Lung (tissue), 12 donors: ENCODE data around the gene OR1J4. TPM values are rescaled to one million over a fixed set of nuclear protein-coding genes. Genes with fewer than 3 reads are reported as not detected.

Experiments
- ATAC-seq: fragments of 200-7000 bp; cut with Tn5 transposase; one replicate; pipeline ENCODE4 v1.9.1; 2020; ENCODE audit warnings: moderate number of reproducible peaks; ENCODE audit not compliant: insufficient read depth, low FRiP score
- DNase-seq, 3 donors: peaks; one replicate each; pipeline ENCODE4 v3.0.0-alpha.2; 2013 to 2017
- H3K27ac ChIP-seq, 2 donors: one replicate each; pipeline ENCODE4 v1.5.1; 2013; ENCODE audit warnings: mild to moderate bottlenecking in 2 of 2, moderate library complexity in 2 of 2, control low read depth in 1 of 2, inconsistent platforms in 1 of 2, low read depth in 1 of 2, low read length in 1 of 2
- H3K27me3 ChIP-seq, 3 donors: one replicate each; pipeline ENCODE4 v1.5.1; 2013; ENCODE audit warnings: low read length in 2 of 3; ENCODE audit not compliant: control insufficient read depth in 3 of 3, insufficient read depth in 3 of 3
- H3K36me3 ChIP-seq, 4 donors: one replicate each; pipeline ENCODE4 v1.5.1; 2013; ENCODE audit warnings: low read length in 4 of 4, mild to moderate bottlenecking in 1 of 4, moderate library complexity in 1 of 4; ENCODE audit not compliant: control insufficient read depth in 4 of 4, insufficient read depth in 4 of 4
- H3K4me1 ChIP-seq, 5 donors: one replicate each; pipeline ENCODE4 v1.5.1; 2013; ENCODE audit warnings: low read length in 5 of 5, mild to moderate bottlenecking in 2 of 5, moderate library complexity in 1 of 5; ENCODE audit not compliant: control insufficient read depth in 5 of 5, insufficient read depth in 5 of 5
- H3K4me3 ChIP-seq: one replicate; pipeline ENCODE4 v1.5.1; 2013; ENCODE audit warnings: mild to moderate bottlenecking, control low read depth, moderate library complexity
- H3K9ac ChIP-seq, 2 donors: one replicate each; pipeline ENCODE4 v1.5.1; 2013; ENCODE audit warnings: low read length in 2 of 2, control low read depth in 1 of 2; ENCODE audit not compliant: insufficient read depth in 1 of 2
- H3K9me3 ChIP-seq, 4 donors: one replicate each; pipeline ENCODE4 v1.5.1; 2013; ENCODE audit warnings: low read length in 3 of 4, mild to moderate bottlenecking in 1 of 4, moderate library complexity in 1 of 4; ENCODE audit not compliant: control insufficient read depth in 4 of 4, insufficient read depth in 3 of 4
- CTCF ChIP-seq: IDR thresholded peaks from 2 replicates; pipeline ENCODE4 v1.5.1; 2012; ENCODE audit warnings: mild to moderate bottlenecking; ENCODE audit errors: control extremely low read depth, extremely low read depth
- WGBS, 2 donors: extraction: QIAGEN DNeasy Blood & Tissue Kit; methylation state at CpG; one replicate each; pipeline ENCODE4 v1.1.7; 2013; 5-methylcytosine and 5-hydroxymethylcytosine counted together
- polyA plus RNA-seq, 2 donors: library from polyadenylated mRNA; stranded (reverse); fragments of 200-250 nt; gene quantifications; one replicate each; pipeline ENCODE4 v1.2.1, GENCODE V29; 2013
- total RNA-seq, 2 donors: library from RNA; depleted of rRNA in 1 of 2; stranded (reverse); fragments of >200 nt in 1 of 2; gene quantifications; one replicate each; pipeline ENCODE4 v1.2.1, GENCODE V29; 2014 to 2021
- donor health status: control.
- donor health status: control.
- donor health status: Bipolar disorder and iron deficiency.
- donor health status: healthy.
- donor health status: DM: yes; HTN: yes; CAD: no.

The OR1J4 gene
- total and polyA plus RNA-seq, 4 donors, result not detected

DNA sequence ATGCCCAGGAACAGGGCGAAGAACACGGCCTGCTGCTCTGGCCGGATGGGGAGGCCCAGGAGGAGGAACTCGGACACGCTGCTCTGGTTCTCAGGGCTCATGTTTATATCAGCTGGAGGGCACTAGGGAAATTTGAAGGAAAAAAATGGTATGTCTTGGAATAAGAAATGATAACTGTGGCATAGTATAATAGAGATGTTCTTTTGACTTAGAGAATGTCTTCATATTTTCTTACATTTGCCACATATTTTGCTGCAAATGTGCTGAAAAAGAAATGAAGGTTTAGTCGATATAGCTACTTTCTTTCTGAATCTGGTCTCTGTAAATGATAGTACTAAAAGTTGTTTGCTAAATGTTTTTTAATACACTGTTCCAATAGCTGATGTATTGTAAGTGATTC, 41.1 kb upstream of the OR1J4 start, which contains the start of gene OR1J1:
TSS of gene OR1J1 (minus strand) at position 101 of the 400 bp plus-strand sequence. CDS start at position 101, 0 bp downstream.
- TF ChIP-seq CTCF, result no peak
- DNase-seq (no peak), ATAC-seq (no peak)
- no peak within 1 kb of the TSS for H3K27ac ChIP-seq
- WGBS, 2 donors, result 85 to 88% methylated on average over 6 of the region's 6 CpGs
- peaks cover 0 to 7% (median 0%) of the 10 kb centered on the region in 3 donors for H3K27me3 ChIP-seq
- H3K36me3 ChIP-seq, result no peaks in the 10 kb centered on the region
- no peak within 1 kb of the TSS for H3K4me3 ChIP-seq
- no peaks in the 10 kb centered on the region for H3K4me1 ChIP-seq
- H3K9ac ChIP-seq, result no peak within 1 kb of the TSS
- no peaks in the 10 kb centered on the region for H3K9me3 ChIP-seq

DNA sequence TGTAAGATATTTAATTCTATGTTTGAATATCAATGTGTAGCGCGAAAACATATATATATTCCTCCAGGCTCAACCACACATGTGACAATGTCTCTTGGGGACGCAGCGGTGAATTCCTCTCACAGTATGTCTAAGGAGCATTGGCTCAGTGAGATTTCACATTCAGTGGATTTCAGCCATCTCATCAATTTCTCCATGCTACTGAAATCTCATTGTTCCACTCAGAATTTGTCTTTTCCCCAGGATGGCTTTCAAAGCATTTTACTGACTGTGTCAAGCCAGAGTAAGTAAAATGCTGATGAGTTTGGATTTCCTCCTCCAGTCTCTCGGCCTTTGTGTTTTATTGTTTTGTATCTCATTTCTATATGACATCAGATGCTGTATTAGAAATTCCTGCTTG, 39.9 kb upstream of the OR1J4 start:
- WGBS, 2 donors, result 95% methylated on average over 5 of the region's 5 CpGs
- ATAC-seq, result no peak
- no peak overlapping the region for H3K9ac ChIP-seq
- no peak for DNase-seq
- peaks cover 0 to 7% (median 0%) of the 10 kb centered on the region in 3 donors for H3K27me3 ChIP-seq
- H3K9me3 ChIP-seq, result no peaks in the 10 kb centered on the region
- H3K4me1 ChIP-seq, result no peaks in the 10 kb centered on the region
- no peak overlapping the region for H3K4me3 ChIP-seq
- no peaks in the 10 kb centered on the region for H3K36me3 ChIP-seq
- no peak for TF ChIP-seq CTCF
- H3K27ac ChIP-seq, result no peak overlapping the region

DNA sequence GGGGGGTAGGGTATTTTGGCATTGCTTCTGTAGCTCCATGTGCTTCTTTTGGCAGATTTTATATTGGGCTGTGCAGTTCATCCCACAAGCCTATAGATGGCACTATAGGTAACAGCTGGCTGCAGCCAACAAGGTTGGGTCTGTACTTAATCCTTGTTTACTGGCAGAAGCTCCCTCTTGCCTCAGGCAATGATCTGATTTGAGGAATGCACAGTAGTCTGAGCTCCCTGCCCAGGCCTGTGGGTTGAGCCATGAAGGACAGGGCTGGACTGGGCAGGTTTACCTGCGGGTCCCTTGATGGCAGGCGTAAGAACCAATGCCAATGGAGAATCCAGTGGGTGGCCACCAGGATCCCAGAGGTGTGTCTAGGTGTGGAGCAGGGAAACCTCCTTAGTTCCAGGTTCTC, 20.1 kb upstream of the OR1J4 start:
- no peak overlapping the region for H3K27ac ChIP-seq
- no peak for ATAC-seq
- H3K9me3 ChIP-seq, result no peaks in the 10 kb centered on the region
- DNase-seq, result peak; percentile 12 to 20 (median 20)
- H3K4me1 ChIP-seq, result no peaks in the 10 kb centered on the region
- peak; percentile 60 for TF ChIP-seq CTCF
- no peak overlapping the region for H3K4me3 ChIP-seq
- 47 to 54% methylated on average over 2 of the region's 2 CpGs for WGBS, 2 donors
- H3K36me3 ChIP-seq, result no peaks in the 10 kb centered on the region
- H3K27me3 ChIP-seq, result peaks cover 0 to 3% (median 0%) of the 10 kb centered on the region in 3 donors
- H3K9ac ChIP-seq, result no peak overlapping the region

GRCh38 chr9:122506964-122507363, 12.0 kb upstream of the OR1J4 start:
- TF ChIP-seq CTCF, result no peak
- Histone ChIP-seq H3K4me3 (no peak overlapping the region), H3K4me1 (no peaks in the 10 kb centered on the region), H3K9ac (no peak overlapping the region), H3K36me3 (no peaks in the 10 kb centered on the region), H3K27me3 (peaks cover 0 to 8% (median 0%) of the 10 kb centered on the region in 3 donors), H3K27ac (no peak overlapping the region), H3K9me3 (no peaks in the 10 kb centered on the region)
- DNase-seq, result no peak
- 47 to 55% methylated on average over 2 of the region's 2 CpGs for WGBS, 2 donors
- ATAC-seq, result no peak
